Omental fat pad (tissue), 4 donors: ENCODE results near the gene PKMYT1. TPM values are rescaled to one million over a fixed set of nuclear protein-coding genes. Genes with fewer than 3 reads are reported as not detected.
A peak's percentile ranks its signal among the peaks of the same experiment; 100 is the strongest.

Experiments used
- ATAC-seq: fragments of 150-250 bp; one replicate; pipeline ENCODE4 v1.9.1; 2016; ENCODE audit warnings: mild to moderate bottlenecking, moderate library complexity; ENCODE audit not compliant: low FRiP score
- DNase-seq: peaks from one replicate; pipeline ENCODE4 v3.0.0-alpha.2; 2019; ENCODE audit warnings: low spot score
- total RNA-seq, 4 donors: library from RNA; depleted of rRNA; stranded (reverse); fragments of >200 nt; gene quantifications; one replicate each; pipeline ENCODE4 v1.1.0, GENCODE V29; 2016
- TF ChIP-seq, protein P1 (sequence below), 3 donors: fragments of 450-650 bp; IDR thresholded peaks; one replicate each; pipeline ENCODE4 v1.5.1; 2016 to 2017; ENCODE audit warnings: antibody characterized with exemption in 3 of 3, mild to moderate bottlenecking in 3 of 3, moderate library complexity in 2 of 3

PKMYT1 gene
- 1 to 10 TPM in 1 of 4 donors, under 1 TPM in 2, not detected in 1; 0.25 to 1.7 (median 0.79) TPM for total RNA-seq

DNA sequence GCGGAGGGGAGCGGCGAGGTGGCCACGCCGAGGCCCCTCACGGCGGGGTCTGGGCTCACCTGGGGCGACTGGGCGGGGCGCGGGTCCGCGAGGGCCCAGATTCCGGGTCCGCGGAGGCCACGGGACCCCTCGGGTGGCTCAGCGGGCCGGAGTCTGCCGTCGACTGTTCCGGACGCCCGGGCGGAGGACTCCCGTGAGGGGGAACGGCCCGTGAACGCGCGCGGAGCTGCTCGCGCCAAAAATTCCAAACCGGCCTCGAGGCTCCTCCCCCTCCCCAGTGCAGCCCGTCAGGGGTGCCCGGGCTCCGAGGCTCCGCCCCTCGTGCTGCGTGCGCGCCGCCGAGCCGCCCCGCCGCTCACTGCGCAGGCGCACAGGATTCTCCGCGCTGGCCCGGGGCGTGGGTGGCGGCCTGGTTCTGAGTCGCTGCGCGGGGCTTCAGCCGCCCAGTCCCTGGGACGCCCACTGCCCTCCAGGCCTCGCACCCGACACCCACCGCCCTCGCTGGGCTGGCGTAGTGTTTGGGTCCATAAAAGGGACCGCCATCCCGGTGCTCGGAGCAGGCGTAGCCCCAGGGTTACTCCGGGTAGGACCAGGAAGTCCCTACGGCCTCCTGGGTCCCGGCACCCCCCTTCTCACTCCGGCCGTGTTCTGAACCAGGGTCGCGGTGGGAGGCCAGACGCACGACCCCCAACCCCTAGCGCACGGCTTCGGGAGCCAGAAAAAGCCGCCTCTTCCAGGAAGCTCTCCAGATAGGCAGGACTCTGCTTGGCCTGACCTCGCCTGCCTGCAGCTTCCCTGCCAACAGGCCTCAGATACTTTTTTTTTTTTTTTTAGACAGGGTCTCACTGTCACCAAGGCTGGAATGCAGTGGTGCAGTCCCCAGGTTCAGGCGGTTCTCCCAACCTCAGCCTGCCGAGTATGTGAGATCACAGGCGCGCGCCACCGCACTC lies at the start of gene PKMYT1:
Gene PKMYT1, minus strand, starts transcription at position 220 of the 950 bp plus-strand sequence. CDS start 789 bp downstream, outside the sequence.
- ATAC-seq (peak; percentile 95), DNase-seq (peak; percentile 72)
- TF ChIP-seq, protein P1, sequence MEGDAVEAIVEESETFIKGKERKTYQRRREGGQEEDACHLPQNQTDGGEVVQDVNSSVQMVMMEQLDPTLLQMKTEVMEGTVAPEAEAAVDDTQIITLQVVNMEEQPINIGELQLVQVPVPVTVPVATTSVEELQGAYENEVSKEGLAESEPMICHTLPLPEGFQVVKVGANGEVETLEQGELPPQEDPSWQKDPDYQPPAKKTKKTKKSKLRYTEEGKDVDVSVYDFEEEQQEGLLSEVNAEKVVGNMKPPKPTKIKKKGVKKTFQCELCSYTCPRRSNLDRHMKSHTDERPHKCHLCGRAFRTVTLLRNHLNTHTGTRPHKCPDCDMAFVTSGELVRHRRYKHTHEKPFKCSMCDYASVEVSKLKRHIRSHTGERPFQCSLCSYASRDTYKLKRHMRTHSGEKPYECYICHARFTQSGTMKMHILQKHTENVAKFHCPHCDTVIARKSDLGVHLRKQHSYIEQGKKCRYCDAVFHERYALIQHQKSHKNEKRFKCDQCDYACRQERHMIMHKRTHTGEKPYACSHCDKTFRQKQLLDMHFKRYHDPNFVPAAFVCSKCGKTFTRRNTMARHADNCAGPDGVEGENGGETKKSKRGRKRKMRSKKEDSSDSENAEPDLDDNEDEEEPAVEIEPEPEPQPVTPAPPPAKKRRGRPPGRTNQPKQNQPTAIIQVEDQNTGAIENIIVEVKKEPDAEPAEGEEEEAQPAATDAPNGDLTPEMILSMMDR (IDR thresholded peaks at IDR 0.05), result no peak

DNA sequence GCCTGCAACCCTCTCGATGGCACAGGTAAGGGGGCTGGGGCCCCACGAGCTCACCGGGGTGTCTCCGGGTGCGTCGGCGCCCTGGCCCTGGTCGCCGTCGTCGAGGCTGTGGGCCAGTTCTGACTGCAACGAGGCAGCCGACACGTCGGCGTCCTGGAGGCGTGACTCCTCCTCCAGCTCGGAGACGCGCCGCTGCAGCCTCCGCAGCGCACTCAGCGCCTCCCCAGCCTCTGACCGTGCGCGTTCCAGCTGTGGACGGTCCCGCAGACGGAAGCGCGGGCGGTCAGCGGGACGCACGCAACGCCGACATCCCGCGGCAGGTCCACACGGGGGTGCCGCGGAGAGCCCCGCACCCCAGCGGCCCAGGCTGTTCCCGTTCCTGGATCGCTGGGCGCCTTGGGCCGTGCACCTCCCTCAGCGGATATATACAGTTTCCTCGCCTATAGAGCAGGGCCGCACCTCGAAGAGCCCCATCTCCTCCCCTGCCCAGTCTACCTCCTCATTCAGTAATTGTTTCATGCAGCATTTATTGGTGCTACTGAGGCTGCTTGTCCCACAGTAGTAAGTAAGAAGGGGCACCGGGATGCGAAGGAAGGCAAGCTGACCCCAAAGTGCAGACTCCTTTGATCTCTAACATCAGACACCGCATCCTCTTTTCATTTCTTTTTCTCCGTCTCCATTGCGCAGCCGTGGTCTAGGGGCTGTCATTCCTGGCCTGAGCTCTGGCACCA lies 49.4 kb upstream of the PKMYT1 start:
- ATAC-seq (no peak), DNase-seq (no peak)
- TF ChIP-seq, protein P1 (IDR thresholded peaks at IDR 0.05), result no peak

DNA sequence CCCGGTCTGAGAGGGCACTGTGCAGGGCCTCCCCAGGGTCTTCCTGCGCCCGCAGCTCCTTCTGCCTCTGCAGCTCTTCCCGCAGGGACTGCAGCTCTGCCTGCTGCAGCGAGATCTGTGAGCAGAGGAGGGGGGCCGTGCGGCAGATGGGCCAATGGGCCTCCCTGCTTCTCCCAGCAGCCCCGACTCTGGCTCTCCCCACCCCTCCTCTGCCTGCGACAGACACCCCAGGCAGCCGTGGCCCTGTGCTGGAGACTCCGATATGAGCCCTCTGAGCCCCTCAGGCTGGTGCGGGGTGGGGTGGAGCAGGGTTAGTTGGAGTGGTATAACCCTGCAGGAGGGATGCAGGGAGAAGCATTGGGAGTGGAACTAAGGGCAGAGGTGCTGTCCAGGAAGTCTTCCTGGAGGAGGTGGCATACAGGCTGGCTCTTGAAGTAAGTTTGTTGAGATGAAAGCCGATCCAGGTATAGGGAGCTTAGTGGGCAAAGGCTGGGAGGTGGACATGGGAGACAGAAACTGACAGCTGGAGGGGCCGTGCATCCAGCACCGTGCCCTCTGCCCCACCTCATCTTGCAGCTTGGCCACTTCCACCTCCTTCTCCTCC lies 48.6 kb upstream of the PKMYT1 start:
- no peak for ATAC-seq

DNA sequence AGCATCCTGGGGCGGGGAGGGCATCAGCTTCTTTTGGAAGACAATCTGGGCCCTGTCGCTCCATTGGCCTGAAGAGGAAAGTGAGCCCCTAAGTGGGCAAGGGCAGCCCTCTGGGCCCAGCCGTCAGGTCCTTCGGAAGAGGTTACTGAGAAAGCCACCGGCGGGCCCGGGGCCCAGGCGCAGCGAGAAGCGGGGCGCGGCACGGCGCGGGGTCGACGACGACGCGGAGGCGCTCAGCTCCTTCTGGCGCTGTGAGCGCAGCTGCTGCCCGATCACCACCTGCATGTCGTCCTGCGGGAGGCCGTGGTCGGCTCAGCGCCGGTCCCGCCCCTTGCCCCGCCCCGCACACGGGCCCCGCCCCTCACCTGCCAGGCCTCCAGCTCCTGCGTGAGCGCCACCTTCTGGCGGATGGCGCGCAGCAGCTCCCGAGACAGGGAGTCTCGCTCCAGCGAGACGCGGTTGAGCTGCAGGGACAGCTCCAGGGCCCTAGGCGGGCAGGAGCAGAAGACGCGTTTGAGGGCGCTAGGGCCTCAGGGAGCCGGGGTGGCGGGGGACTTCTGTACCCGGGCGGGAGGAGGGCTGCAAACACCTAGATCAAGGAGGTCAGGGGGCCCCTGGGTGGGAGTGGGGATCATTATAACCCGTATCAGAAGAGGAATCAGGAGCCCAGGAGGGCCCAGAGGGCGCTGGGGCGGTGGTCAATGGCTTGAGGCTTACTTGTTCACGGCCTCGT lies 47.9 kb upstream of the PKMYT1 start:
- DNase-seq, result peak; percentile 82
- ATAC-seq, result peak; percentile 28
- TF ChIP-seq, protein P1 (IDR thresholded peaks at IDR 0.05), result no peak

More for the DNA sequence above, 48.6 kb upstream of the PKMYT1 start:
- DNase-seq, result no peak
- TF ChIP-seq, protein P1 (IDR thresholded peaks at IDR 0.05), result no peak

DNA sequence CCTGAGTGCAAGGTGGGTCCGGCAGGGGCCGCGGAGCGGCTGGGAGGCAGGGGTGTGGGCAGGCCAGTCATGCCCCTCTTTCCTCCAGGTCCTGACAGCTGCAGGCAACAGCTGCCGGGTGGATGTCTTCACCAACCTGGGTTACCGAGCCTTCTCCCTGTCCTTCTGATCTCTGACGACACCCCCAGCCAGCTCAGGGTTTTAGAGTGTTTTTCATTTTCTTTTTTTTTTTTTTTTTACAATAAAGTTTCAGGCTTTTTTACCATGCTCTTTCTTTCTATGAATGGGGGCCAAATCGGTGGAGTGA lies 47.2 kb upstream of the PKMYT1 start:
- TF ChIP-seq, protein P1 (IDR thresholded peaks at IDR 0.05), result no peak
- no peak for ATAC-seq
- DNase-seq, result no peak
